K562 (cell line): ENCODE measurements around the gene SLC22A1. TPM values are rescaled to one million over a fixed set of nuclear protein-coding genes. Genes with fewer than 3 reads are reported as not detected.
A peak's percentile ranks its signal among the peaks of the same experiment; 100 is the strongest.

ENCODE experiments used
- PYGO2 ChIP-seq: fragments of 450-650 bp; IDR thresholded peaks from 2 replicates; pipeline ENCODE4 v1.6.1; 2016; ENCODE audit warnings: mild to moderate bottlenecking, missing genetic modification characterization, moderate library complexity, missing compliant biosample characterization
- TEAD1 ChIP-seq, 2 experiments: fragments of 450-650 bp in 1 of 2; sonication (generic) in 1 of 2; formaldehyde crosslinking; IDR thresholded peaks; 2 replicates each; pipeline versions ENCODE4 v1.4.0 to v1.8.0; 2020 to 2022; ENCODE audit warnings: mild to moderate bottlenecking in 2 of 2, missing genetic modification reagents in 1 of 2
- ZNF184 ChIP-seq: sonication (generic); formaldehyde crosslinking; IDR thresholded peaks from 2 replicates; pipeline ENCODE4 v1.5.0; 2020; ENCODE audit warnings: missing genetic modification reagents
- ZNF354B ChIP-seq: fragments of 250-450 bp; sonication (Bioruptor Pico); IDR thresholded peaks from 2 replicates; pipeline ENCODE4 v1.4.0; 2020
- polyA plus RNA-seq, 8 experiments: library from polyadenylated mRNA; depleted of rRNA in 4 of 8; stranded (reverse) in 5 of 8; unstranded in 3 of 8; fragments of >200 nt; fragmentation: Nextera tagmentation in 2 of 8; fragmentation: Illumina TruSeq in 1 of 8; extraction: Ambion mirVana in 2 of 8; extraction: Trizol in 1 of 8; gene quantifications; 2 replicates each; pipeline versions ENCODE4 v1.2.1 to v1.2.3, GENCODE V29; 2011 to 2014; ENCODE audit warnings: inconsistent platforms in 1 of 8, missing spikeins in 1 of 8
- total RNA-seq, 7 experiments: library from RNA; depleted of rRNA in 6 of 7; stranded (reverse); fragments of >200 nt in 6 of 7; fragmentation: Illumina TruSeq in 2 of 7; extraction: Trizol in 2 of 7; gene quantifications; 2 replicates each; pipeline versions ENCODE4 v1.2.1 to v1.2.3, GENCODE V29; 2011 to 2021; ENCODE audit warnings: low replicate concordance in 1 of 7
- TF ChIP-seq, protein P1 (sequence below): fragments of 450-650 bp; IDR thresholded peaks from 2 replicates; pipeline ENCODE4 v1.6.1; 2016; ENCODE audit warnings: borderline replicate concordance
- TF ChIP-seq, protein P2 (sequence below), 2 experiments: fragments of 450-650 bp; formaldehyde crosslinking in 1 of 2; IDR thresholded peaks; 2 replicates each; pipeline versions ENCODE4 v1.4.0 to v1.6.1; 2014 to 2020; ENCODE audit warnings: mild to moderate bottlenecking in 2 of 2, borderline replicate concordance in 1 of 2, low read depth in 1 of 2
- TF ChIP-seq, protein P3 (sequence below): fragments of 450-650 bp; IDR thresholded peaks from 2 replicates; pipeline ENCODE4 v1.6.1; 2016
- TF ChIP-seq, protein P4 (sequence below): sonication (generic); formaldehyde crosslinking; IDR thresholded peaks from 2 replicates; pipeline ENCODE4 v1.8.0; 2023; ENCODE audit warnings: mild to moderate bottlenecking, missing genetic modification reagents
- TF ChIP-seq, protein P5 (sequence below): IDR thresholded peaks from 2 replicates; pipeline ENCODE4 v1.6.1; 2011; ENCODE audit warnings: borderline replicate concordance, low read depth, mild to moderate bottlenecking, moderate library complexity, low read length; ENCODE audit not compliant: insufficient read depth, poor library complexity, severe bottlenecking

SLC22A1 gene
- total and polyA plus RNA-seq, 9 of the 15 experiments (the other 6 are each of a cell fraction or from before 2014, with no cell fraction given) = 0.11 to 0.60 (median 0.26) TPM; not detected in 4

DNA sequence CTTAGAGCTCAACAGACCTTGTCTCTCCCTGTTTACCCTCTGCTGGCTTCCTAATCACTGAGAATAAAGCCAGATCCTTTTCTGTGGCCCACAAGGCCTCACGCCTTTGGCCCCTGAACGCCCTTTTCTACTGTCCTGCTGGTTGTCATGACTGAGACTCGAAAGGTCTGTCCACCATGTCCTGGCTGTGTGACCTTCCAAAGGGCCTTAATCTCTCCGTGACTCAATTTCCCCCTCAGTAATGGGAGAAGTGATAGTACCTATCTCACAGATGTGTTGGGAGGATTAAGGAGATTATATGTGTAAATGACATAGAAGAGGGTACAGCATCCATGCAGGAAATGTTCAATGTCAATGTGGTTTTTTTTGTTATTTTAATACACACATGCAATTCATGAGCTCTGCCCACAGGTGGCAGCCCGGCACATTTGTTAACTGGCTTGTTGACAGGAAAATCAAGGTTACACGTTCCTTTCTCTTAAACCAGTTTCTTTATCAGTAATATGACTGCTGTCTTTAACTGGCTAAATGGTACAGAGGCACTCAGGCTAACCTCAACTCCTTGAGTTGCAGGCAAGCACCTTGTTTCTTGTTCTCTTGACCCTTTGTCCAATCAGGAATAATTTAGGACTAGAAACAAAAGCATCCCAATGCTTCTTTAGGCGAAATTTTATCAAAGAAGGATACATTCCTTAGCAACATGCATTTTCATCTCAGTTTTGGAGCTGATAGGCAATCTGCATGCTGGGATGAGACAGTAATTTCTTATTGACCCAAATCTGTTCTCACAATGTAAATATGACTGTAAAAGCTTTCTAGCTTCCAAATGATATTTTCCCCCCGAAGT is 16.6 kb downstream of the SLC22A1 start (continued):
- TF ChIP-seq ZNF184 (CRISPR knock-in tag) (no peak), ZNF354B (CRISPR knock-in tag) (no peak), PYGO2 (tag) (no peak), TEAD1 (CRISPR knock-in tag; IDR thresholded peaks at IDR 0.05) (no peak)
- TF ChIP-seq, protein P1, sequence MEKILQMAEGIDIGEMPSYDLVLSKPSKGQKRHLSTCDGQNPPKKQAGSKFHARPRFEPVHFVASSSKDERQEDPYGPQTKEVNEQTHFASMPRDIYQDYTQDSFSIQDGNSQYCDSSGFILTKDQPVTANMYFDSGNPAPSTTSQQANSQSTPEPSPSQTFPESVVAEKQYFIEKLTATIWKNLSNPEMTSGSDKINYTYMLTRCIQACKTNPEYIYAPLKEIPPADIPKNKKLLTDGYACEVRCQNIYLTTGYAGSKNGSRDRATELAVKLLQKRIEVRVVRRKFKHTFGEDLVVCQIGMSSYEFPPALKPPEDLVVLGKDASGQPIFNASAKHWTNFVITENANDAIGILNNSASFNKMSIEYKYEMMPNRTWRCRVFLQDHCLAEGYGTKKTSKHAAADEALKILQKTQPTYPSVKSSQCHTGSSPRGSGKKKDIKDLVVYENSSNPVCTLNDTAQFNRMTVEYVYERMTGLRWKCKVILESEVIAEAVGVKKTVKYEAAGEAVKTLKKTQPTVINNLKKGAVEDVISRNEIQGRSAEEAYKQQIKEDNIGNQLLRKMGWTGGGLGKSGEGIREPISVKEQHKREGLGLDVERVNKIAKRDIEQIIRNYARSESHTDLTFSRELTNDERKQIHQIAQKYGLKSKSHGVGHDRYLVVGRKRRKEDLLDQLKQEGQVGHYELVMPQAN = no peak
- TF ChIP-seq, protein P2, sequence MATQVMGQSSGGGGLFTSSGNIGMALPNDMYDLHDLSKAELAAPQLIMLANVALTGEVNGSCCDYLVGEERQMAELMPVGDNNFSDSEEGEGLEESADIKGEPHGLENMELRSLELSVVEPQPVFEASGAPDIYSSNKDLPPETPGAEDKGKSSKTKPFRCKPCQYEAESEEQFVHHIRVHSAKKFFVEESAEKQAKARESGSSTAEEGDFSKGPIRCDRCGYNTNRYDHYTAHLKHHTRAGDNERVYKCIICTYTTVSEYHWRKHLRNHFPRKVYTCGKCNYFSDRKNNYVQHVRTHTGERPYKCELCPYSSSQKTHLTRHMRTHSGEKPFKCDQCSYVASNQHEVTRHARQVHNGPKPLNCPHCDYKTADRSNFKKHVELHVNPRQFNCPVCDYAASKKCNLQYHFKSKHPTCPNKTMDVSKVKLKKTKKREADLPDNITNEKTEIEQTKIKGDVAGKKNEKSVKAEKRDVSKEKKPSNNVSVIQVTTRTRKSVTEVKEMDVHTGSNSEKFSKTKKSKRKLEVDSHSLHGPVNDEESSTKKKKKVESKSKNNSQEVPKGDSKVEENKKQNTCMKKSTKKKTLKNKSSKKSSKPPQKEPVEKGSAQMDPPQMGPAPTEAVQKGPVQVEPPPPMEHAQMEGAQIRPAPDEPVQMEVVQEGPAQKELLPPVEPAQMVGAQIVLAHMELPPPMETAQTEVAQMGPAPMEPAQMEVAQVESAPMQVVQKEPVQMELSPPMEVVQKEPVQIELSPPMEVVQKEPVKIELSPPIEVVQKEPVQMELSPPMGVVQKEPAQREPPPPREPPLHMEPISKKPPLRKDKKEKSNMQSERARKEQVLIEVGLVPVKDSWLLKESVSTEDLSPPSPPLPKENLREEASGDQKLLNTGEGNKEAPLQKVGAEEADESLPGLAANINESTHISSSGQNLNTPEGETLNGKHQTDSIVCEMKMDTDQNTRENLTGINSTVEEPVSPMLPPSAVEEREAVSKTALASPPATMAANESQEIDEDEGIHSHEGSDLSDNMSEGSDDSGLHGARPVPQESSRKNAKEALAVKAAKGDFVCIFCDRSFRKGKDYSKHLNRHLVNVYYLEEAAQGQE (IDR thresholded peaks at IDR 0.05; ENCODE audit: borderline replicate concordance) = peak; percentile 87
- TF ChIP-seq, protein P2 (CRISPR knock-in tag; IDR thresholded peaks at IDR 0.05; ENCODE audit: low read depth) = no peak
- TF ChIP-seq, protein P3, sequence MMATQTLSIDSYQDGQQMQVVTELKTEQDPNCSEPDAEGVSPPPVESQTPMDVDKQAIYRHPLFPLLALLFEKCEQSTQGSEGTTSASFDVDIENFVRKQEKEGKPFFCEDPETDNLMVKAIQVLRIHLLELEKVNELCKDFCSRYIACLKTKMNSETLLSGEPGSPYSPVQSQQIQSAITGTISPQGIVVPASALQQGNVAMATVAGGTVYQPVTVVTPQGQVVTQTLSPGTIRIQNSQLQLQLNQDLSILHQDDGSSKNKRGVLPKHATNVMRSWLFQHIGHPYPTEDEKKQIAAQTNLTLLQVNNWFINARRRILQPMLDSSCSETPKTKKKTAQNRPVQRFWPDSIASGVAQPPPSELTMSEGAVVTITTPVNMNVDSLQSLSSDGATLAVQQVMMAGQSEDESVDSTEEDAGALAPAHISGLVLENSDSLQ = peak; percentile 37; the same call in 1 of the 2 replicates
- TF ChIP-seq, protein P4, sequence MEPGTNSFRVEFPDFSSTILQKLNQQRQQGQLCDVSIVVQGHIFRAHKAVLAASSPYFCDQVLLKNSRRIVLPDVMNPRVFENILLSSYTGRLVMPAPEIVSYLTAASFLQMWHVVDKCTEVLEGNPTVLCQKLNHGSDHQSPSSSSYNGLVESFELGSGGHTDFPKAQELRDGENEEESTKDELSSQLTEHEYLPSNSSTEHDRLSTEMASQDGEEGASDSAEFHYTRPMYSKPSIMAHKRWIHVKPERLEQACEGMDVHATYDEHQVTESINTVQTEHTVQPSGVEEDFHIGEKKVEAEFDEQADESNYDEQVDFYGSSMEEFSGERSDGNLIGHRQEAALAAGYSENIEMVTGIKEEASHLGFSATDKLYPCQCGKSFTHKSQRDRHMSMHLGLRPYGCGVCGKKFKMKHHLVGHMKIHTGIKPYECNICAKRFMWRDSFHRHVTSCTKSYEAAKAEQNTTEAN (CRISPR knock-in tag) = no peak
- TF ChIP-seq, protein P5, sequence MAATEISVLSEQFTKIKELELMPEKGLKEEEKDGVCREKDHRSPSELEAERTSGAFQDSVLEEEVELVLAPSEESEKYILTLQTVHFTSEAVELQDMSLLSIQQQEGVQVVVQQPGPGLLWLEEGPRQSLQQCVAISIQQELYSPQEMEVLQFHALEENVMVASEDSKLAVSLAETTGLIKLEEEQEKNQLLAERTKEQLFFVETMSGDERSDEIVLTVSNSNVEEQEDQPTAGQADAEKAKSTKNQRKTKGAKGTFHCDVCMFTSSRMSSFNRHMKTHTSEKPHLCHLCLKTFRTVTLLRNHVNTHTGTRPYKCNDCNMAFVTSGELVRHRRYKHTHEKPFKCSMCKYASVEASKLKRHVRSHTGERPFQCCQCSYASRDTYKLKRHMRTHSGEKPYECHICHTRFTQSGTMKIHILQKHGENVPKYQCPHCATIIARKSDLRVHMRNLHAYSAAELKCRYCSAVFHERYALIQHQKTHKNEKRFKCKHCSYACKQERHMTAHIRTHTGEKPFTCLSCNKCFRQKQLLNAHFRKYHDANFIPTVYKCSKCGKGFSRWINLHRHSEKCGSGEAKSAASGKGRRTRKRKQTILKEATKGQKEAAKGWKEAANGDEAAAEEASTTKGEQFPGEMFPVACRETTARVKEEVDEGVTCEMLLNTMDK = no peak
